ENCODE results near the gene MAGEA2B. TPM values are rescaled to one million over a fixed set of nuclear protein-coding genes. Genes with fewer than 3 reads are reported as not detected.
A peak's percentile ranks its signal among the peaks of the same experiment; 100 is the strongest.
"Not testable (repeated sequence)": the region's sequence is repeated elsewhere in the genome, so short reads cannot be mapped to it uniquely, and the experiment has no call there.

MAGEA2B gene, protein sequence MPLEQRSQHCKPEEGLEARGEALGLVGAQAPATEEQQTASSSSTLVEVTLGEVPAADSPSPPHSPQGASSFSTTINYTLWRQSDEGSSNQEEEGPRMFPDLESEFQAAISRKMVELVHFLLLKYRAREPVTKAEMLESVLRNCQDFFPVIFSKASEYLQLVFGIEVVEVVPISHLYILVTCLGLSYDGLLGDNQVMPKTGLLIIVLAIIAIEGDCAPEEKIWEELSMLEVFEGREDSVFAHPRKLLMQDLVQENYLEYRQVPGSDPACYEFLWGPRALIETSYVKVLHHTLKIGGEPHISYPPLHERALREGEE
- not detected for polyA plus RNA-seq (2012; ENCODE audit: missing spikeins)

- not testable (repeated sequence) for DNase-seq (ENCODE audit: insufficient read length); FAIRE-seq
Measured at GRCh38 chrX:152713815-152714787, at the start of gene MAGEA2B. MAGEA2B (plus strand) TSS chrX:152714628; CDS start chrX:152717107, 2,479 bp downstream.

DNA sequence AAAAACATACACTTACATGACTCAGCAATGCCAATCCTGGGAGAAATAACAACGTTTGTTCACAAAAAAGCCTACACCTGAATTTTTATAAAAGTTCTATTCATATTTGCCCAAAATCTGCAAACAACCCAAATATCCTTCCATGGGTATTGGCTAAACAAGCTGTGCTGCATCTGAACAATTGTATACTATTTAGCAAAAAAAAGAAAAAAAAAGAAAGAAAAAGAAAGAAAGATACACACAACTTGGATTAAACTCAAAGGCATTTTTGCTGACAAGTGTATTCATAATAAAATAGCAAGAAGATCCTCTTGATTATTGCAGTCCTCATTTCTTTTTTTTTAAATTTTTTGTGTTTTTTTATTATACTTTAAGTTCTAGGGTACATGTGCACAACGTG lies 40.3 kb upstream of the MAGEA2B start:
- TF ChIP-seq POLR2AphosphoS5 (IDR thresholded peaks at IDR 0.05; ENCODE audit: low read depth, low read length) = no peak
- FAIRE-seq = no peak

GRCh38 chrX:152674652-152675051 lies 39.8 kb upstream of the MAGEA2B start:
- not testable (repeated sequence) for DNase-seq (ENCODE audit: insufficient read length); FAIRE-seq

More for the DNA sequence above, 40.3 kb upstream of the MAGEA2B start:
- no peak for DNase-seq (ENCODE audit: insufficient read length)

- peak; percentile 97 for FAIRE-seq
- DNase-seq (ENCODE audit: insufficient read length) = not testable (repeated sequence)
Measured at GRCh38 chrX:152681012-152681411, 33.4 kb upstream of the MAGEA2B start.

GRCh38 chrX:152697952-152698931 lies 16.2 kb upstream of the MAGEA2B start, which contains the start of gene MAGEA3:
MAGEA3 (plus strand) TSS chrX:152698794; CDS start chrX:152700833, 2,039 bp downstream.
- not testable (repeated sequence) for DNase-seq (ENCODE audit: insufficient read length); FAIRE-seq

DNA sequence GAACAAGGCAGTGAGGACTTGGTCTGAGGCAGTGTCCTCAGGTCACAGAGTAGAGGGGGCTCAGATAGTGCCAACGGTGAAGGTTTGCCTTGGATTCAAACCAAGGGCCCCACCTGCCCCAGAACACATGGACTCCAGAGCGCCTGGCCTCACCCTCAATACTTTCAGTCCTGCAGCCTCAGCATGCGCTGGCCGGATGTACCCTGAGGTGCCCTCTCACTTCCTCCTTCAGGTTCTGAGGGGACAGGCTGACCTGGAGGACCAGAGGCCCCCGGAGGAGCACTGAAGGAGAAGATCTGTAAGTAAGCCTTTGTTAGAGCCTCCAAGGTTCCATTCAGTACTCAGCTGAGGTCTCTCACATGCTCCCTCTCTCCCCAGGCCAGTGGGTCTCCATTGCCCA lies 14.0 kb upstream of the MAGEA2B start:
- not testable (repeated sequence) for DNase-seq (ENCODE audit: insufficient read length); FAIRE-seq

- not testable (repeated sequence) for FAIRE-seq; DNase-seq (ENCODE audit: insufficient read length)
Measured at GRCh38 chrX:152706500-152706899, 7.9 kb upstream of the MAGEA2B start.

DNA sequence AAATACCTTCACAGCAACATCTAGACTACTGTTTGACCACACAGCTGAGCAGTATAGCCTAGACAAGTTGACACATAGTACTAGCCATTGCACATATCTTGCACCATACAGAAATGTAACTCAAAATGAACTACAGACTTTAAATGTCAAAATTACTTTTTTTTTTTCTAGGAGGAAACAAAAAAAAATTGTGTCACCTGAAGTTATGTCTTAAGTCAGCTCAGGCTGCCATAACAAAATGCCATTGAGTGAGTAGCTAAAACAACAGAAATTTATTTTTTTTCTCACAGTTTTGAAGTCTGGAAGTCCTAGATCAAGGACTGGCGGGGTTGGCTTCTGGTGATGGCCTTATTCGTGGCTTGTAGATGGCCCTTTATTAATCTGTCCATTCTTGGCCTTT lies 5.3 kb upstream of the MAGEA2B start, which contains the start of gene CSAG2:
CSAG2 (minus strand) TSS at position 101 of the 400 bp plus-strand sequence. CDS start 161 bp downstream, outside the sequence.
- DNase-seq (ENCODE audit: insufficient read length); FAIRE-seq: not testable (repeated sequence)

- peak; percentile 53 for FAIRE-seq
- not testable (repeated sequence) for DNase-seq (ENCODE audit: insufficient read length)
Measured at GRCh38 chrX:152713195-152713594, 1.2 kb upstream of the MAGEA2B start.

DNA sequence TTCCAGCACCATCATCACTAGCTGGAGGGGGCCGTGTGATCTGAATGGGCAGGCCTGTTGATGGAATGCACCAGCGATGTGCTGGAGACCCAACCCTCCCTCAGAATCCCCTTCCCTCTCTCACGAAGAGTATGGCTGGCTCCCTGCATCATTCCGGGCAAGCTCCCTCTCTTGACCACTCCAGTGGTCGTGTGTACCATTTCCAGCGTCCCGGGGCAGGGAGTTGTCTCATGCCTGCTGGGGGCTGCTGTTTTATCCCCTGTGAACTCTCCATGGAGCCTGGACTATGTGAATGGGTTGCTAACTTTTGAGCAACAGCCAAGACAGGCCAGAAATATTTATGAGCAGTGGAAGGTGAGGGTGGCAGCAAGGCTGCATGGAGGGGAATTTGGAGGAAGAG lies 11.0 kb downstream of the MAGEA2B start:
- FAIRE-seq (no peak), DNase-seq (ENCODE audit: insufficient read length) (no peak)
- no peak for TF ChIP-seq POLR2AphosphoS5 (IDR thresholded peaks at IDR 0.05; ENCODE audit: low read depth, low read length)
- TF ChIP-seq TAF1 (IDR thresholded peaks at IDR 0.05; ENCODE audit: borderline replicate concordance, low read depth, low read length) = no peak
- TF ChIP-seq POLR2A (IDR thresholded peaks at IDR 0.05; ENCODE audit: low read depth, low read length) = no peak

DNA sequence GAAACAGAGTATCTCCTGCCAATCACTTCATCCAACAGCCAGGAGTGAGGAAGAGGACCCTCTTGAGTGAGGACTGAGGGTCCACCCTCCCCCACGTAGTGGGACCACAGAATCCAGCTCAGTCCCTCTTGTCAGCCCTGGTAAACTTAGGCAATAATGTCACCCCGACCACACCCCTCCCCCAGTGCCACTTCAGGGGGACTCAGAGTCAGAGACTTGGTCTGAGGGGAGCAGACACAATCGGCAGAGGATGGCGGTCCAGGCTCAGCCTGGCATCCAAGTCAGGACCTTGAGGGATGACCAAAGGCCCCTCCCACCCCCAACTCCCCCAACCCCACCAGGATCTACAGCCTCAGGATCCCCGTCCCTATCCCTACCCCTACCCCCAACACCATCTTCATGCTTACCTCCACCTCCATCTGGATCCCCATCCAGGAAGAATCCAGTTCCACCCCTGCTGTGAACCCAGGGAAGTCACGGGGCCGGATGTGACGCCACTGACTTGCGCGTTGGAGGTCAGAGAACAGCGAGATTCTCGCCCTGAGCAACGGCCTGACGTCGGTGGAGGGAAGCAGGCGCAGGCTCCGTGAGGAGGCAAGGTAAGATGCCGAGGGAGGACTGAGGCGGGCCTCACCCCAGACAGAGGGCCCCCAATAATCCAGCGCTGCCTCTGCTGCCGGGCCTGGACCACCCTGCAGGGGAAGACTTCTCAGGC lies 19.0 kb downstream of the MAGEA2B start, which contains the start of the genes CSAG1 and MAGEA12:
CSAG1 (minus strand) TSS at position 461 of the 715 bp plus-strand sequence. CDS start 1,261 bp downstream, outside the sequence.
MAGEA12 (plus strand) TSS at position 497 of the 715 bp plus-strand sequence. CDS start 2,405 bp downstream, outside the sequence.
- FAIRE-seq = no peak
- no peak for DNase-seq (ENCODE audit: insufficient read length)
- TF ChIP-seq TAF1 (IDR thresholded peaks at IDR 0.05; ENCODE audit: borderline replicate concordance, low read depth, low read length) (no peak), POLR2AphosphoS5 (IDR thresholded peaks at IDR 0.05; ENCODE audit: low read depth, low read length) (no peak), POLR2A (IDR thresholded peaks at IDR 0.05; ENCODE audit: low read depth, low read length) (no peak)

DNA sequence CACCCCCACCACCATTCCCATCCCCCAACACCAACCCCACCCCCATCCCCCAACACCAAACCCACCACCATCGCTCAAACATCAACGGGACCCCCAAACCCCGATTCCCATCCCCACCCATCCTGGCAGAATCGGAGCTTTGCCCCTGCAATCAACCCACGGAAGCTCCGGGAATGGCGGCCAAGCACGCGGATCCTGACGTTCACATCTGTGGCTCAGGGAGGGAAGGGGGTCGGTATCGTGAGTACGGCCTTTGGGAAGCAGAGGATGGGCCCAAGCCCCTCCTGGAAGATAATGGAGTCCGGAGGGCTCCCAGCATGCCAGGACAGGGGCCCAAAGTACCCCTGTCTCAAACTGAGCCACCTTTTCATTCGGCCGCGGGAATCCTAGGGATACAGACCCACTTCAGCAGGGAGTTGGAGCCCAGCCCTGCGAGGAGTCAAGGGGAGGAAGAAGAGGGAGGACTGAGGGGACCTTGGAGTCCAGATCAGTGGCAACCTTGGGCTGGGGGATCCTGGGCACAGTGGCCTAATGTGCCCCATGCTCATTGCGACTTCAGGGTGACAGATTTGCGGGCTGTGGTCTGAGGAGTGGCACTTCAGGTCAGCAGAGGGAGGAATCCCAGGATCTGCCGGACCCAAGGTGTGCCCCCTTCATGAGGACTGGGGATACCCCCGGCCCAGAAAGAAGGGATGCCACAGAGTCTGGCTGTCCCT lies 19.9 kb downstream of the MAGEA2B start:
- DNase-seq (ENCODE audit: insufficient read length); FAIRE-seq: not testable (repeated sequence)
